ENCODE data around the gene ARFRP1. TPM values are rescaled to one million over a fixed set of nuclear protein-coding genes. Genes with fewer than 3 reads are reported as not detected.
"Not testable (repeated sequence)": the region's sequence is repeated elsewhere in the genome, so short reads cannot be mapped to it uniquely, and the experiment has no call there.

The ARFRP1 gene
- total RNA-seq, 1 donor = 25.7 TPM

DNA sequence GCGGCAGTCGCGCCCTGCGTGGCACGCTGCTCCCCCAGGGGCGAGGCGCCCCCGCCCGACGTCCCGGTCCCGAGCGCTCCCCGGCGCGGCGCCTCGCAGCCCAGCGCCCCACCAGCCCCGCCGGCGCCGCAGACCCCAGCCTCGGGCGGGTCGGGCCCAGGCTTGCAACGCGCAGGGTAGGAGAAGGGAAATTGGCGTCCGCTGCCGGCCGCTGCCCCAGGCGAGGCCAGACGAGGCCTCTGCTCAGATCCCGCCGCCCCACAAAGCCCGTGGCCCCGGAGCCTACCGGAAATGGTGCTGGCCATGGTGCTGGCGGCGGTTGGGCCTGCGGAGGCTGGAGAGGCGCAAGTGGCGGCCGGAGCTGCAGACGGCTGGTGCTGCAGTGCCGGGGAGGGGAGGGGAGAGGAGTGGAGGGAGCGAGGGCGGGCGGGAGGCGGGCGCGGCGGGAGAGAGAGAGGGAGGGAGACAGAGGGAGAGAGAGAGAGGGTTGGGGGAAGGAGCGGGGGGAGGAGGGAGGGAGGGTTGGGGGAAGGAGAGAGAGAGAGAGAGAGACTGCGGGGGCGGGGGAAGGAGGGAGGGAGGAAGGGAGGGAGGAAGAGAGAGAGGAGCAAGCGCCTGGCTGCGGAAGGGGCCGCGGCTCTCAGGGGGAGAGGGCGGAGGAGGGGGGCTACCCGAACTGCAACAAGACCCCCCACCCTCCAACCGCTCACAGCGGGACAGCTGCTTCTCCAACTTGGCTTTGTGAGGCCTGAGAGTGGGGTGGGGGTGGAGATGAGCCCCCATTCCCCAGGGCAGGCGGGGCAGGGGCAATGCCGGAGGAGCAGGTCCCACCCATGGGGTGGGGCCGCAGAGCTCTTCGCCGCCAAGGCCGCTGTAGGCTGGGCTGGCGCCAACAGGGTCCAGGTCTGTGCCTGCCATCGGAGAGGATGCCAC lies 54.5 kb downstream of the ARFRP1 start, which contains the start of gene STMN3:
TSS of gene STMN3 (minus strand) at position 384 of the 933 bp plus-strand sequence. CDS start at position 305, 79 bp downstream.
- DNase-seq (ENCODE audit: low read depth) = peak; percentile 87
- peak within 1 kb of the TSS; percentile 70 for H3K4me3 ChIP-seq (ENCODE audit: low read depth, low read length)
- no peak for TF ChIP-seq CTCF (IDR thresholded peaks at IDR 0.05; ENCODE audit: insufficient read depth, low read length)

- TF ChIP-seq CTCF (IDR thresholded peaks at IDR 0.05; ENCODE audit: insufficient read depth, low read length) = no peak
- H3K4me3 ChIP-seq (ENCODE audit: low read depth, low read length) = peak overlapping the region; percentile 70
These were observed 55.4 kb downstream of the ARFRP1 start for GRCh38 chr20:63652192-63652980.

GRCh38 chr20:63651942-63652191 lies 55.9 kb downstream of the ARFRP1 start:
- no peak for TF ChIP-seq CTCF (IDR thresholded peaks at IDR 0.05; ENCODE audit: insufficient read depth, low read length)

More at GRCh38 chr20:63652192-63652980, 55.4 kb downstream of the ARFRP1 start:
- peak; percentile 10 for DNase-seq (ENCODE audit: low read depth)

GRCh38 chr20:63650486-63650885 lies 57.3 kb downstream of the ARFRP1 start:
- not testable (repeated sequence) for DNase-seq (ENCODE audit: low read depth); H3K4me3 ChIP-seq (ENCODE audit: low read depth, low read length)

More at GRCh38 chr20:63651942-63652191, 55.9 kb downstream of the ARFRP1 start:
- DNase-seq (ENCODE audit: low read depth) = no peak
- H3K4me3 ChIP-seq (ENCODE audit: low read depth, low read length) = peak overlapping the region; percentile 70

- H3K4me3 ChIP-seq (ENCODE audit: low read depth, low read length) = no peak overlapping the region
- no peak for DNase-seq (ENCODE audit: low read depth)
- no peak for TF ChIP-seq CTCF (IDR thresholded peaks at IDR 0.05; ENCODE audit: insufficient read depth, low read length)
These were observed 58.7 kb downstream of the ARFRP1 start for GRCh38 chr20:63648895-63649589.

Small RNA genes lying within 50 kb of the gene (small RNA-seq; reads per million reads assigned to genes)
- gene LIME1 (not detected), gene TNFRSF6B (not detected)

Other genes starting within 250 kb of the ARFRP1 start
- not detected in 2 replicates for gene KCNQ2, start 235.3 kb downstream of the ARFRP1 start, total RNA-seq (ENCODE audit: low replicate concordance)
- gene EEF1A2, start 208.9 kb downstream of the ARFRP1 start, total RNA-seq (ENCODE audit: low replicate concordance) = 0.18 TPM in 1 of 2 replicates, not detected in the other
- 35.3 and 97.0 TPM in 2 replicates for gene PPDPF, start 187.2 kb downstream of the ARFRP1 start, total RNA-seq (ENCODE audit: low replicate concordance)
- not detected in 2 replicates for gene PTK6, start 170.6 kb downstream of the ARFRP1 start, total RNA-seq (ENCODE audit: low replicate concordance)
- gene SRMS, start 160.2 kb downstream of the ARFRP1 start, total RNA-seq (ENCODE audit: low replicate concordance) = not detected in 2 replicates
- gene FNDC11, start 153.8 kb downstream of the ARFRP1 start, total RNA-seq (ENCODE audit: low replicate concordance) = 0.25 and 0.45 TPM in 2 replicates
- gene HELZ2, start 133.7 kb downstream of the ARFRP1 start, total RNA-seq (ENCODE audit: low replicate concordance) = 20.9 and 27.0 TPM in 2 replicates
- gene GMEB2, start 80.9 kb downstream of the ARFRP1 start, total RNA-seq (ENCODE audit: low replicate concordance) = 3.4 and 7.4 TPM in 2 replicates
- gene STMN3, start 54.6 kb downstream of the ARFRP1 start, total RNA-seq (ENCODE audit: low replicate concordance) = 9.3 and 12.1 TPM in 2 replicates
- gene RTEL1, start 49.7 kb downstream of the ARFRP1 start, total RNA-seq (ENCODE audit: low replicate concordance) = 17.3 and 23.4 TPM in 2 replicates
- gene TNFRSF6B, start 11.3 kb downstream of the ARFRP1 start, total RNA-seq (ENCODE audit: low replicate concordance) = 0.36 TPM in 1 of 2 replicates, not detected in the other
- gene ZGPAT, start 63 bp upstream of the ARFRP1 start, total RNA-seq (ENCODE audit: low replicate concordance) = 11.8 and 15.8 TPM in 2 replicates
- gene LIME1, start 28.7 kb upstream of the ARFRP1 start, total RNA-seq (ENCODE audit: low replicate concordance) = 1.7 and 2.1 TPM in 2 replicates
- gene SLC2A4RG, start 31.8 kb upstream of the ARFRP1 start, total RNA-seq (ENCODE audit: low replicate concordance) = 31.9 and 39.2 TPM in 2 replicates
- 1.1 and 2.9 TPM in 2 replicates for gene ZBTB46, start 123.3 kb upstream of the ARFRP1 start, total RNA-seq (ENCODE audit: low replicate concordance)
- not detected in 2 replicates for gene ABHD16B, start 153.5 kb upstream of the ARFRP1 start, total RNA-seq (ENCODE audit: low replicate concordance)
- gene TPD52L2, start 157.3 kb upstream of the ARFRP1 start, total RNA-seq (ENCODE audit: low replicate concordance) = 100 and 136 TPM in 2 replicates
- 30.9 and 33.9 TPM in 2 replicates for gene DNAJC5, start 187.2 kb upstream of the ARFRP1 start, total RNA-seq (ENCODE audit: low replicate concordance)
- gene UCKL1, start 248.4 kb upstream of the ARFRP1 start, total RNA-seq (ENCODE audit: low replicate concordance) = 4.0 and 16.0 TPM in 2 replicates